NCI-H510A (cell line): ENCODE results near the gene SNRNP70.
"Not testable (repeated sequence)": the region's sequence is repeated elsewhere in the genome, so short reads cannot be mapped to it uniquely, and the experiment has no call there.

Experiments
- DNase-seq: peaks from one replicate; lab custom pipeline; 2025; lab: John Stamatoyannopoulos, UW

The SNRNP70 gene

GRCh38 chr19:49064768-49065611, 20.3 kb upstream of the SNRNP70 start, which contains the start of gene NTF4:
NTF4 (minus strand) TSS chr19:49064818; CDS start chr19:49061997, 2,821 bp downstream.
- no peak for DNase-seq

DNA sequence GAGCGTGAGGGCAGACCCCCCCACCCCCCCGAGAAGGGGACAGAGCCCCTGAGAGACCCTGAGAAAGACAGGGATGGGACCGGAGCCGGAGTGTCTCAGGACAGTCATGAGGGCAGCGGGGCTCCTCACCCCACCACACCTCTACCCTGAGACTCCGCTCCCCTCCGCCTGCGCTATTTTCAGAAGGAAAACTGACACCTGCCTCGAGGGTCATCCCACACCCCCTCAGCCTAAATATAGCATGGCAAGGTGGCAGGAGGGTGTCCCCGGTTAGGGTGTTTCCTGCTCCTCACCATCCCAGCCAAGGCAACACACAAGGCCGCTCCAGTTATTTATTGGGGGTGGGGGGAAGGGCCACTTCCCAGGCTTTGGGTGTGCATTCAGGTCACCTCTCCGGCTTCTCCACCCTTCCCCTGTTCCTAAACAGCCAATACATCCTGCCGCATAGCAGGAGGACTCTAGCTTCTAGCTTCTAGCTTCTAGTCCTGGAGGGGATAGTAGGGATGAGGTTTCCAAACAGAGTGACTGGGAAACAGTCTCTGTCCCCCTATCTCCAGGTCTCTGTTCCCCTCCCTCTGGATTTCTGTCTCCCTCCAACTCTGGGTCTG, 19.2 kb upstream of the SNRNP70 start:
- no peak for DNase-seq

- DNase-seq: no peak
Observed at GRCh38 chr19:49067554-49067953, 17.7 kb upstream of the SNRNP70 start.

- DNase-seq: no peak
Observed at GRCh38 chr19:49069026-49069425, 16.2 kb upstream of the SNRNP70 start.

GRCh38 chr19:49070416-49070815, 14.8 kb upstream of the SNRNP70 start:
- no peak for DNase-seq

GRCh38 chr19:49071860-49072547, 13.2 kb upstream of the SNRNP70 start:
- DNase-seq: no peak

- no peak for DNase-seq
Observed at GRCh38 chr19:49073514-49074378, 11.5 kb upstream of the SNRNP70 start.

DNA sequence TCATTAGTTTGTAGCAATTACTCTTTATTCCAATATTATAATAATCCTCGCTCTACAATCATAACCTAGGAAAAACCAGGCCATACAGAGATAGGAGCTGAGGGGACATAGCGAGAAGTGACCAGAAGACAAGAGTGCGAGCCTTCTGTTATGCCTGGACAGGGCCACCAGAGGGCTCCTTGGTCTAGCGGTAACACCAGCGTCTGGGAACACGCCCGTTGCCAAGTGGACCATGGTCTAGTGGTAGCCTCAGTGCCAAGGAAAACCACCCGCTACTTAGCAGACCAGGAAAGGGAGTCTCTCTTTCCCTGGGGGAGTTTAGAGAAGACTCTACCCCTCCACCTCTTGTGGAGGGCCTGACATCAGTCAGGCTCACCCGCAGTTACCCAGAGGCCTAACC, 10.4 kb upstream of the SNRNP70 start:
- DNase-seq: not testable (repeated sequence)

DNA sequence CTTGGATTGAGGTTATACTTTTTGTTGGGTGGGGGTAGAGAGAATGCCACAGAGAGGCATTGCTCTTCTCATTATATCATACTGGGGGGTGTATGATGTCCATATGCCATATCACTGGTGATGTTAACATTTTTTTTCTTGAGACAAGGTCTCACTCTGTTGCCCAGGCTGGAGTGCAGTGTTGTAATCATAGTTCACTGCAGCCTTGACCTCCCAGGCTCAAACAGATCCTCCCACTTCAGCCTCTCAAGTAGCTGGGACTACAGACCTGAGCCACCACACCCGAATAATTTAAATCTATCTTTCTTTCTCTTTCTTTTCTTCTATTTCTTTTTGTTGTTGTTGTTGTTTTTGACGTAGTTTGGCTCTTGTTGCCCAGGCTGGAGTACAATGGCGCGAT, 4.9 kb upstream of the SNRNP70 start:
- DNase-seq: no peak

DNA sequence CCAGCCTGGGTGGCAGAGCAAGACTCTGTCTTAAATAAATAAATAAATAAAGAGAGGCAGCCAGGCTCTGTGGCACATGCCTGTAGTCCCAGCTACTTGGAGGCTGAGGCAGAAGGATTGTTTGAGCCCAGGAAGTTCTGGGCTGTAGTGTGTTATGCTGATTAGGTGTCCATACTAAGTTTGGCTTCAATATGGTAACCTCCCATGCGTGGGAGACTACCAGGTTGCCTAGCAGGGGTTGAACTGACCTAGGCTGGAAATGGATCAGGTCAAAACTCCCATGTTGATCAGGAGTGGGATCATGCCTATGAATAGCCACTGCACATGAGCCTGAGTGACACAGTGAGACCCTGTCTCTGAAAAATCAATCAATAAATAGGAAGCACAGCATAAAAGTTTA, 4.0 kb upstream of the SNRNP70 start:
- DNase-seq: no peak

DNA sequence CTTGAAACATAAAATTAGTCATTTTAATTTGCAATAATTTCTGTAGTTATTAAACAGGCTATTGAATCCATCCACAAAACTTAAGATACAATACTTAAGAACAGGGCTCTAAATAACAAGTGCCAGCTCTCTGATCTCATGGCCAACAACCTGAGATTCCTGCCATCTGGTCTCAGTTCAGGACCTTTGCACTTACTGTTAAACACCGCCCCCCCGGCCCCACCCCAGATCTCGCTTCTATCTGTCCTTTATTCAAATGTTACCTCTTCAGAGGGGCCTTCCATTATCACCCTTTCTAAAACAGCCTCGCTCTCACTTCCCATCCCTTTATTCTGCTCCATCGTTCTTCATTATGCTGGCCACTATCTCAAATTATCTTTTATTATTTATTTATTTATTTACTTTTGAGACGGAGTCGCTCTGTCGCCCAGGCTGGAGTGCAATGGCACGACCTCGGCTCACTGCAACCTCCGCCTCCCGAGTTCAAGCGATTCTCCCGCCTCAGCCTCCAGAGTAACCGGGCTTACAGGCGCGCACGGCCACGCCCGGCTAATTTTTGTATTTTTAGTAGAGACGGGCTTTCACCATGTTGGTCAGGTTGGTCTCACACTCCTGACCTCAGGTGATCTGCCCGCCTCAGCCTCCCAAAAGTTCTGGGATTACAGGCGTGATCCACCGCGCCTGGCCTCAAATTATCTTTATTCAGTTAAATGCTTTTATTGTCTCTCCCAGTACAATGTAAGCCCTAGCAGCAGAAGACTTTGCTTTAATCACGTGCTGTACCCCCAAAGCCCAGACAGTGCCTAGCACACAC, 838 bp upstream of the SNRNP70 start:
- no peak for DNase-seq

DNA sequence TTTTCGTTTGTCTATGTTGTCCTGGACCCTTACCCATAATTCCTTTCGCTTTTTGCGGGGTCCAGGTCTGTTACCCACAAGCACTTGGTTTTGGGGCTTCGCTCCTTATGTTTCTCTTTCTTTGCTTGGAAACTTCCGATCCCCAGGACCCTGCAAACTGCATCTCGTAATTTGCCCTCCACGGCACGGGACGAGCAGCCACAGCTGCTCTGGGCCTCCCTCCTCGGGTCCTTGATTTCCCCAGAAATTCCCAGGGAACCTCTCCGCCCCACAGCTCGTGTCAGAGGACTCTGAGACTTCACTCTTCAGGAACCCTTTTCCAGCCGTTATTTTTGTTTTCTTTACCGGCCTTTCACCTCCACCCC, 599 bp downstream of the SNRNP70 start:
- DNase-seq: no peak

DNA sequence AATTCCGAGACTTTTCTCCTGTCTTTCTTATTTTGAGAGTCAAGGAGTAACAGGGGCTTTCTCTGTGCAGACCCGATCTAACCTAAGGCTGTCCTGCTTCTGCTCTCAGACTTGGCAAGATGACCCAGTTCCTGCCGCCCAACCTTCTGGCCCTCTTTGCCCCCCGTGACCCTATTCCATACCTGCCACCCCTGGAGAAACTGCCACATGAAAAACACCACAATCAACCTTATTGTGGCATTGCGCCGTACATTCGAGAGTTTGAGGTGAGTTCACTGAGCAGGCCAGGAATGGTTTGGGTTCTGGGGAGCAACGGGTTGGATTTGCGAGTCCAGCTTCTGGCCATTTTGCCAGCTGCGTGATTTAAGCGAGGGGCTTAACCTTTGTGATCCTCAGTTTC, 1.0 kb downstream of the SNRNP70 start:
- DNase-seq: no peak

- no peak for DNase-seq
Observed at GRCh38 chr19:49091391-49092038, 6.3 kb downstream of the SNRNP70 start.

DNA sequence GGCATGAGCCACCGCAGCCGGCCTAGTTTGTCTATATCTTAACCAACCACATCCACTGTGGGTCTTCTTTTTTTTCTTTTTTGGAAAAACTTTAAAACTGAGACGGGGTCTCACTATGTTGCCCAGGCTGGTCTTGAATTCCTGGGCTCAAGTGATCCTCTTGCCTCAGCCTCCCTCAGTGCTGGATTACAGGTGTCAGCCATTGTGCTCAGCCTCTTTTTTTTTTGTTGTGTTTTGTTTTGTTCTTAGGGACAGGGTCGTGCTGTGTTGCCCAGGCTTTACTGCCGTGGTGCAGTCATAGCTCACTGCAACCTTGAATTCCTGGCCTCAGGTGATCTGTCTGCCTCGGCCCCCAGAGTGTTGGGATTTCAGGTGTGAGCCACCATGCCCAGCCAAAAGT, 7.4 kb downstream of the SNRNP70 start:
- no peak for DNase-seq

DNA sequence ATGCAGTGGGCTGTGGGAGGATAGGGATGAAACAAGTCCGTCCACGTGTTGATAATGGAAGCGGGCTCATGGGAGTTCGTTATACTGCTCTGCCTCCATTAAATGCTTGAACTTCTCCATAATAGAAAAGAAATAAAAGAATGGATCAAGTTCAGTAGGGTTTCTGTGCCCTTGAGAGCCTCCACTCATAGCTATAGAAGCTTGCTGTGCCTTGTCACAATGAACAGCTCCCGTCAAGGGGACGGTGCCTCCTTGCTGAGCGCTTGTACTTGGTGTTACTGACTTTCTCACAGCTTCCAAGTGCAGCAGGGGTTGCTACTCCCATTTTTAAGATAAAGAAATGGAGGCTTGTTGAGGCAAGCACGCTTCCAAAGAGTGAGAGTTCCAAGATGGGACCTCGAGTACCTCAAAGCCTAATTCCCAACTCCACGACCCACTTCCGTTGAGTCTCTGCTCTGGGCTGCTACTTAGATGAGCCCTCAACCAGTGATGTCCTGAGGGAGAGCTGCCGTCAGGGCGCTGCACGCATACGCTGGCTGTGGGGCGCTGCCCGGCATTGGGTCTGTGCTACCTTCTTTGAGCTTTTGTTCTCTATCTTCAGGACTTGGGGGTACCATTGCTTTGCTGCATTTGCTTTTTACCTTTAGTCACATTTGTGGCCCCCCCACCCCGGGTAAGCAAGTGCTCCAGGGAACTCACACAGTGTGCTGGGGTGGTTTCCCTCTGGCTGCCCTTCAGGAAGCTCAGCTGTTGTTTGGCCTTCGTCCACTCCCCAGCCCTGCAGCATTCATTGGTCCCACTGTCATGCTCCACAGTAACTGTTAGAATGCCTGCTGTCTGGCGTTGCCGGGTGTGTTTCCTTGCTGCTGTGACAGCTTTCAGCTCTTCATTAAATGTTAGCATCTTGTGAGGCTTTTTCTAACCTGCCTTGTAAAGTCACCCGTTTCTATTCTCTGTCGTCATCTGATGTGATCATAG, 9.5 kb downstream of the SNRNP70 start:
- no peak for DNase-seq

GRCh38 chr19:49097453-49098288, 12.4 kb downstream of the SNRNP70 start:
- no peak for DNase-seq

DNA sequence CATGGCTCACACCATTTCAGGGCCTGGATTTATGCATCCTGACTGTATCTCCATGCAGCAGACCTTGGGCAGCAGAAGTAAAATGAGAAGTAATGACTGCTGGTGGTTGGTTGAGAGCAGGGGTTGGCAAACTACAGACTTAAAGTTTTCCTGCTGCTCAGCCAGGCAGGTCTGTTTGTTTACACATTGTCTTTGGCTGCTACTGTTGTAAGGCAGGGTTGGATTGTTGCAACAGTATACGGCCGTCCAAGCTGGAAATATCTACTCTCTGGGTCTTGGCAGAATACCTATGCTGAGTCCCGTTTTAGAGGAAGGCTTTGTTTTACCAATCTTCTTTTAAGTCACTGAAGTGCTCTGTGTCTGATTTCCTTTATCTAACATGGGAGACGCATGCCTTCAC, 13.5 kb downstream of the SNRNP70 start:
- DNase-seq: no peak

DNA sequence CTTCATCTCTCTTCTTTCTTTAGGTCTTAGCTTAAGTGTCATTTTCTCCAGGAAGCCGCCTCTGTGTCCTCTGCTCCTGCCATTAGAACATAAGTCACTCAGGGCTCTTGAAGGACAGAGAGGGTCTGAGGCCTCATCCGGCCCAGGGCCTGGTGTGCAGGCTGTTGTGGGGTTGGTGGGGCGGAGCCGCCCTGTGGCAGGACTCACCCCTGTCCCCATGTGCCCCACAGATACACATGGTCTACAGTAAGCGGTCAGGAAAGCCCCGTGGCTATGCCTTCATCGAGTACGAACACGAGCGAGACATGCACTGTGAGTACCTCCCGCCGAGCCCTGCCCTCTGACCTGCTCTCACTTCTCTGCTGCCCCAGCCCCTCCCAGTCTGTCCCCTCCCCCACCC, 15.9 kb downstream of the SNRNP70 start:
- no peak for DNase-seq
